Neural progenitor cell (in vitro differentiated cells): ENCODE measurements around the gene GBA3.

ENCODE experiments used
- CTCF ChIP-seq: fragments of 200-600 bp; sonication (generic); IDR thresholded peaks from 2 replicates; pipeline ENCODE4 v1.5.1; 2017; ENCODE audit warnings: antibody characterized with exemption, mild to moderate bottlenecking
- EZH2 ChIP-seq: fragments of 200-600 bp; sonication (generic); IDR thresholded peaks from 2 replicates; pipeline ENCODE4 v1.6.1; 2017; ENCODE audit warnings: antibody characterized with exemption, mild to moderate bottlenecking, moderate library complexity

GRCh38 chr4:22688236-22688635 is 4.5 kb upstream of the GBA3 start:
- TF ChIP-seq CTCF = no peak
- no peak for TF ChIP-seq EZH2
